HEK293 (cell line): ENCODE measurements around the gene KMT2A.

ENCODE experiments used
- CTCF ChIA-PET: fragments of 350-600 bp; formaldehyde crosslinking; extraction: SDS; loops from one replicate; lab custom pipeline; 2021; ENCODE audit warnings: antibody characterized with exemption; lab: Yijun Ruan, JAX
- POLR2A ChIA-PET: fragments of 300-600 bp; formaldehyde crosslinking; extraction: SDS; loops from one replicate; lab custom pipeline; 2020; ENCODE audit warnings: antibody characterized with exemption, inconsistent platforms; lab: Yijun Ruan, JAX
- H3K27ac ChIP-seq: fragments of 200-500 bp; sonication (Bioruptor generic); 2 replicates; pipeline ENCODE4 v1.5.1; 2014; ENCODE audit warnings: low read depth, low read length, control low read depth, inconsistent platforms; ENCODE audit errors: extremely low read depth
- H3K36me3 ChIP-seq, 2 experiments: fragments of 200-500 bp in 1 of 2; sonication (Bioruptor generic) in 1 of 2; 1 replicate in 1 of 2; 2 replicates in 1 of 2; pipeline ENCODE4 v1.5.1; 2014 to 2017; ENCODE audit warnings: inconsistent platforms in 2 of 2, low read length in 2 of 2; ENCODE audit not compliant: control insufficient read depth in 2 of 2, insufficient read depth in 1 of 2
- H3K4me1 ChIP-seq: fragments of 200-500 bp; sonication (Bioruptor generic); 2 replicates; pipeline ENCODE4 v1.5.1; 2014; ENCODE audit warnings: mild to moderate bottlenecking, low read length, inconsistent platforms; ENCODE audit not compliant: control insufficient read depth, insufficient read depth
- H3K4me3 ChIP-seq: 2 replicates; pipeline ENCODE4 v1.5.1; 2011; ENCODE audit warnings: low read depth, mild to moderate bottlenecking, control low read depth, low read length, moderate library complexity
- H3K9me3 ChIP-seq: fragments of 200-500 bp; sonication (Bioruptor generic); 2 replicates; pipeline ENCODE4 v1.5.1; 2014; ENCODE audit warnings: low read depth, low read length, inconsistent platforms; ENCODE audit not compliant: control insufficient read depth, insufficient read depth
- BCL11A ChIP-seq: fragments of 450-650 bp; formaldehyde crosslinking; IDR thresholded peaks from 2 replicates; pipeline ENCODE4 v1.5.1; 2016; ENCODE audit warnings: low read depth, missing biosample characterization, missing genetic modification characterization
- BCL6B ChIP-seq: fragments of 450-650 bp; formaldehyde crosslinking; IDR thresholded peaks from 2 replicates; pipeline ENCODE4 v1.5.1; 2017; ENCODE audit warnings: missing biosample characterization, missing genetic modification characterization
- FEZF1 ChIP-seq: fragments of 450-650 bp; formaldehyde crosslinking; IDR thresholded peaks from 2 replicates; pipeline ENCODE4 v1.5.1; 2016; ENCODE audit warnings: missing biosample characterization, missing genetic modification characterization
- HOXC10 ChIP-seq: sonication (generic); formaldehyde crosslinking; IDR thresholded peaks from 2 replicates; pipeline ENCODE4 v1.8.1; 2023; ENCODE audit warnings: mild to moderate bottlenecking, missing genetic modification reagents
- HOXD13 ChIP-seq: sonication (generic); formaldehyde crosslinking; IDR thresholded peaks from 2 replicates; pipeline ENCODE4 v1.8.0; 2022; ENCODE audit warnings: missing genetic modification reagents, borderline replicate concordance
- KLF7 ChIP-seq: fragments of 450-650 bp; formaldehyde crosslinking; IDR thresholded peaks from 2 replicates; pipeline ENCODE4 v1.5.1; 2016; ENCODE audit warnings: missing biosample characterization, missing genetic modification characterization, borderline replicate concordance
- MEIS1 ChIP-seq: sonication (generic); formaldehyde crosslinking; IDR thresholded peaks from 2 replicates; pipeline ENCODE4 v1.8.1; 2022; ENCODE audit warnings: missing genetic modification reagents, mild to moderate bottlenecking, borderline replicate concordance
- SP2 ChIP-seq: fragments of 450-650 bp; formaldehyde crosslinking; IDR thresholded peaks from 2 replicates; pipeline ENCODE4 v1.5.1; 2016; ENCODE audit warnings: missing biosample characterization, missing genetic modification characterization
- SP3 ChIP-seq: fragments of 450-650 bp; formaldehyde crosslinking; IDR thresholded peaks from 2 replicates; pipeline ENCODE4 v1.5.1; 2016; ENCODE audit warnings: missing biosample characterization, missing genetic modification characterization
- TCF7L2 ChIP-seq: IDR thresholded peaks from 2 replicates; pipeline ENCODE4 v1.6.1; 2011; ENCODE audit warnings: low read depth, mild to moderate bottlenecking, inconsistent platforms, low read length, moderate library complexity, borderline replicate concordance
- TRIM28 ChIP-seq: IDR thresholded peaks from 2 replicates; pipeline ENCODE4 v1.6.1; 2011; ENCODE audit warnings: low read length, control low read depth, borderline replicate concordance
- ZBTB49 ChIP-seq: fragments of 450-650 bp; formaldehyde crosslinking; IDR thresholded peaks from 2 replicates; pipeline ENCODE4 v1.5.1; 2016; ENCODE audit warnings: missing biosample characterization, missing genetic modification characterization, low read depth
- ZBTB6 ChIP-seq: fragments of 450-650 bp; formaldehyde crosslinking; IDR thresholded peaks from 2 replicates; pipeline ENCODE4 v1.5.1; 2017; ENCODE audit warnings: missing biosample characterization, missing genetic modification characterization
- ZNF132 ChIP-seq: fragments of 450-650 bp; formaldehyde crosslinking; IDR thresholded peaks from 2 replicates; pipeline ENCODE4 v1.5.1; 2017; ENCODE audit warnings: missing biosample characterization, missing genetic modification characterization, borderline replicate concordance
- ZNF146 ChIP-seq: fragments of 450-650 bp; formaldehyde crosslinking; IDR thresholded peaks from 2 replicates; pipeline ENCODE4 v1.5.1; 2016; ENCODE audit warnings: missing biosample characterization, missing genetic modification characterization
- ZNF169 ChIP-seq: fragments of 450-650 bp; formaldehyde crosslinking; IDR thresholded peaks from 2 replicates; pipeline ENCODE4 v1.5.1; 2016; ENCODE audit warnings: missing biosample characterization, missing genetic modification characterization
- ZNF184 ChIP-seq: fragments of 450-650 bp; IDR thresholded peaks from 2 replicates; pipeline ENCODE4 v1.5.1; 2018; ENCODE audit warnings: missing biosample characterization, mild to moderate bottlenecking, missing genetic modification characterization
- ZNF280D ChIP-seq: fragments of 450-650 bp; formaldehyde crosslinking; IDR thresholded peaks from 2 replicates; pipeline ENCODE4 v1.5.1; 2016; ENCODE audit warnings: missing biosample characterization, missing genetic modification characterization
- ZNF600 ChIP-seq: fragments of 450-650 bp; formaldehyde crosslinking; IDR thresholded peaks from 2 replicates; pipeline ENCODE4 v1.5.1; 2016; ENCODE audit warnings: missing biosample characterization, missing genetic modification characterization
- ZNF654 ChIP-seq: fragments of 450-650 bp; formaldehyde crosslinking; IDR thresholded peaks from 2 replicates; pipeline ENCODE4 v1.5.1; 2016; ENCODE audit warnings: low read depth, missing biosample characterization, missing genetic modification characterization
- ZNF664 ChIP-seq: fragments of 450-650 bp; formaldehyde crosslinking; IDR thresholded peaks from 2 replicates; pipeline ENCODE4 v1.5.1; 2016; ENCODE audit warnings: missing biosample characterization, missing genetic modification characterization
- ZNF704 ChIP-seq: fragments of 450-650 bp; formaldehyde crosslinking; IDR thresholded peaks from 2 replicates; pipeline ENCODE4 v1.5.1; 2016; ENCODE audit warnings: missing biosample characterization, missing genetic modification characterization
- ZNF76 ChIP-seq: fragments of 450-650 bp; formaldehyde crosslinking; IDR thresholded peaks from 2 replicates; pipeline ENCODE4; 2016; ENCODE audit warnings: low read depth, missing biosample characterization, missing genetic modification characterization, borderline replicate concordance

The KMT2A gene

GRCh38 chr11:118485273-118485672 is 49.0 kb downstream of the KMT2A start (continued):
- TF ChIP-seq ZNF76 (tag by site-specific recombination): no peak

- ChIA-PET CTCF (interaction anchor here (0.5 to 1.8 kb wide), 25 partner anchors 8 to 468 kb away, joined by 3 to 12 read pairs (median 4); partner anchors contain the start of genes ATP5MG and TTC36), POLR2A (no interaction called here)
- no peak overlapping the region for H3K4me3 ChIP-seq
- TF ChIP-seq ZNF664: 0 out of 2 replicates have a peak, but pooled peaks have one; percentile 1
- no peak for TF ChIP-seq FEZF1 (tag by site-specific recombination)
- no peak for TF ChIP-seq TCF7L2
- TF ChIP-seq ZNF280D (tag by site-specific recombination): no peak
- TF ChIP-seq ZNF654: peak; percentile 64
- TF ChIP-seq ZBTB49: no peak
- peaks cover 14 to 72% of the 10 kb centered on the region in 2 experiments for H3K36me3 ChIP-seq
- no peak overlapping the region for H3K27ac ChIP-seq
- H3K4me1 ChIP-seq: no peaks in the 10 kb centered on the region
- no peaks in the 10 kb centered on the region for H3K9me3 ChIP-seq
Observed at GRCh38 chr11:118488480-118489109, 52.3 kb downstream of the KMT2A start.

GRCh38 chr11:118491041-118491440 is 54.7 kb downstream of the KMT2A start:
- ChIA-PET CTCF (interaction anchor here (0.6 to 1.6 kb wide), 3 partner anchors 52 to 114 kb away, joined by 3 read pairs; no protein-coding TSS in a partner anchor), POLR2A (no interaction called here)
- H3K27ac ChIP-seq: no peak overlapping the region
- no peak for TF ChIP-seq ZNF704
- TF ChIP-seq MEIS1: no peak
- TF ChIP-seq KLF7: no peak
- no peak for TF ChIP-seq ZNF132 (tag by site-specific recombination)
- TF ChIP-seq ZNF600 (tag by site-specific recombination): no peak
- TF ChIP-seq BCL11A (tag by site-specific recombination): no peak
- TF ChIP-seq HOXD13: no peak
- no peak for TF ChIP-seq ZNF146
- no peak for TF ChIP-seq SP2 (tag by site-specific recombination)
- TF ChIP-seq BCL6B (tag by site-specific recombination): no peak
- no peak for TF ChIP-seq TRIM28
- TF ChIP-seq ZNF184 (tag by site-specific recombination): no peak
- no peak for TF ChIP-seq HOXC10 (CRISPR knock-in tag)
- no peak for TF ChIP-seq SP3
- TF ChIP-seq ZBTB6 (tag by site-specific recombination): no peak
- no peak for TF ChIP-seq ZNF169 (tag by site-specific recombination)
- H3K9me3 ChIP-seq: no peaks in the 10 kb centered on the region
- H3K4me1 ChIP-seq: no peaks in the 10 kb centered on the region
- no peak overlapping the region for H3K4me3 ChIP-seq
- H3K36me3 ChIP-seq: peaks cover 21 to 81% of the 10 kb centered on the region in 2 experiments
